OCI-LY7 (cell line): ENCODE data around the gene STX4. TPM values are rescaled to one million over a fixed set of nuclear protein-coding genes. Genes with fewer than 3 reads are reported as not detected.

ENCODE experiments used
- BruUV-seq: library from RNA; stranded (reverse); fragments of 400-500 nt; replicated peaks from 2 replicates; lab custom pipeline; 2021; lab: Mats Ljungman, UMichigan
- CTCF ChIA-PET: fragments of 300-600 bp; sonication (Branson Sonifier 250); formaldehyde crosslinking; loops from one replicate; lab custom pipeline; 2022; ENCODE audit warnings: antibody characterized with exemption; ENCODE audit not compliant: unreplicated experiment; lab: Charles Lee
- POLR2A ChIA-PET: fragments of 300-600 bp; sonication (Branson Sonifier 250); formaldehyde crosslinking; loops from one replicate; lab custom pipeline; 2022; ENCODE audit warnings: antibody characterized with exemption; lab: Charles Lee
- DNase-seq: peaks from one replicate; pipeline ENCODE4 v3.0.0-alpha.2; 2015; ENCODE audit warnings: low spot score
- H2AFZ ChIP-seq: fragments of 200-600 bp; sonication (generic), shearing (Covaris generic); 2 replicates; pipeline ENCODE4 v1.6.1; 2014; ENCODE audit warnings: mild to moderate bottlenecking, antibody characterized with exemption, low read length, moderate library complexity
- H3K27ac ChIP-seq: fragments of 200-600 bp; sonication (generic); 2 replicates; pipeline ENCODE4 v1.5.1; 2014; ENCODE audit warnings: mixed run types, low read depth, mild to moderate bottlenecking, moderate library complexity, low read length, inconsistent platforms; ENCODE audit not compliant: poor library complexity, severe bottlenecking
- H3K36me3 ChIP-seq: fragments of 200-600 bp; sonication (generic); 2 replicates; pipeline ENCODE4 v1.6.1; 2014; ENCODE audit warnings: mild to moderate bottlenecking, antibody characterized with exemption, low read length, moderate library complexity, mixed read lengths; ENCODE audit not compliant: insufficient read depth
- H3K4me1 ChIP-seq: fragments of 200-600 bp; sonication (generic); 2 replicates; pipeline ENCODE4 v1.5.1; 2014; ENCODE audit warnings: mild to moderate bottlenecking, low read length; ENCODE audit not compliant: insufficient read depth, poor library complexity, severe bottlenecking
- H3K4me2 ChIP-seq: fragments of 200-600 bp; sonication (generic); 2 replicates; pipeline ENCODE4 v1.6.1; 2014; ENCODE audit warnings: mild to moderate bottlenecking, low read length
- H3K4me3 ChIP-seq: fragments of 200-600 bp; sonication (generic); 2 replicates; pipeline ENCODE4 v1.5.1; 2014; ENCODE audit warnings: mild to moderate bottlenecking, low read depth, low read length; ENCODE audit not compliant: poor library complexity, severe bottlenecking
- H3K79me2 ChIP-seq: fragments of 200-600 bp; sonication (generic); 2 replicates; pipeline ENCODE4 v1.6.1; 2016; ENCODE audit warnings: low read depth, mild to moderate bottlenecking, low read length, moderate library complexity, mixed read lengths; ENCODE audit not compliant: insufficient read depth
- H3K9me2 ChIP-seq: fragments of 200-600 bp; sonication (generic); 2 replicates; pipeline ENCODE4 v1.6.1; 2016; ENCODE audit warnings: mild to moderate bottlenecking, low read length, mixed read lengths; ENCODE audit not compliant: insufficient read depth
- H3K9me3 ChIP-seq: fragments of 200-600 bp; sonication (generic); 2 replicates; pipeline ENCODE4 v1.6.1; 2014; ENCODE audit warnings: mild to moderate bottlenecking, mixed run types, low read length, mixed read lengths
- H4K20me1 ChIP-seq: fragments of 200-600 bp; sonication (generic); 2 replicates; pipeline ENCODE4 v1.6.1; 2014; ENCODE audit warnings: mild to moderate bottlenecking, antibody characterized with exemption, low read length, moderate library complexity, mixed read lengths; ENCODE audit not compliant: insufficient read depth
- EZH2phosphoT487 ChIP-seq: fragments of 200-600 bp; sonication (generic); IDR thresholded peaks from 2 replicates; pipeline ENCODE4 v1.6.1; 2018; ENCODE audit warnings: low read depth, borderline replicate concordance, mild to moderate bottlenecking, mixed run types, antibody characterized with exemption, low read length, moderate library complexity, mixed read lengths
- intact Hi-C: fragments of 100-400 bp; cut with micrococcal nuclease; formaldehyde crosslinking; loops from one replicate; pipeline ENCODE4 v1.10.0; 2022; ENCODE audit not compliant: unreplicated experiment
- total RNA-seq, 2 experiments: library from RNA; depleted of rRNA in 1 of 2; stranded (reverse); fragments of >200 nt in 1 of 2; shearing (Covaris generic) in 1 of 2; gene quantifications; 2 replicates each; pipeline ENCODE4 v1.2.3, GENCODE V29; 2014 to 2022
- TF ChIP-seq, protein P1 (sequence below): fragments of 200-600 bp; sonication (generic); conservative IDR thresholded peaks from 2 replicates; pipeline ENCODE4 v1.5.1; 2014; ENCODE audit warnings: mild to moderate bottlenecking, antibody characterized with exemption, low read length, moderate library complexity, mixed read lengths

Gene STX4
- total RNA-seq, 2 experiments from 2014 or later: 16.6 to 40.5 TPM

DNA sequence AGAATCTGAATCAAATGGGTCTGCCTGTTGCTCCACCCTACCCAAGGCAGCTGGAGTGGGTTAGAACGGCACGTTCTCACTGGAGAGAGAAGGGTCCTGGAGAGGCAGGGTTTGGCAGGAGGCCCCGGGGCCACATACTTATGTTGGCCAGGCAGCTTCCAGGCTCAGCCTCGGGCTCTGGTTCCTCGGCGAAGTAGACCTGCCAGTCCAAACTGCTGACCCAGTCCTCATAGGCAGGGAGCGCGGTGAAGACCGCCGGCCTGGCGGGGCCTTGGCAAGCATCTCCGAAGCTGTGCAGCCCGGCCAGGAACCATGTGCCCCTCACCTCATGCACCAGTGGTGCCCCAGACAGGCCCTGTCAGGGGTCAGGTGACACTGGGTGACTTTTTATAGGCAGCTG is 50.6 kb downstream of the STX4 start:
- Histone ChIP-seq H4K20me1 (no peaks in the 10 kb centered on the region), H3K4me2 (no peak overlapping the region), H3K36me3 (peaks cover 66% of the 10 kb centered on the region), H3K9me2 (no peaks in the 10 kb centered on the region), H3K79me2 (no peaks in the 10 kb centered on the region), H3K9me3 (no peaks in the 10 kb centered on the region), H3K4me1 (no peaks in the 10 kb centered on the region), H2AFZ (no peak overlapping the region), H3K27ac (no peak overlapping the region), H3K4me3 (no peak overlapping the region)
- intact Hi-C loops: no loop called here
- no peak for DNase-seq
- no TSS peak for BruUV-seq
- ChIA-PET CTCF (no interaction called here), POLR2A (no interaction called here)
- no peak for TF ChIP-seq EZH2phosphoT487
- TF ChIP-seq, protein P1, sequence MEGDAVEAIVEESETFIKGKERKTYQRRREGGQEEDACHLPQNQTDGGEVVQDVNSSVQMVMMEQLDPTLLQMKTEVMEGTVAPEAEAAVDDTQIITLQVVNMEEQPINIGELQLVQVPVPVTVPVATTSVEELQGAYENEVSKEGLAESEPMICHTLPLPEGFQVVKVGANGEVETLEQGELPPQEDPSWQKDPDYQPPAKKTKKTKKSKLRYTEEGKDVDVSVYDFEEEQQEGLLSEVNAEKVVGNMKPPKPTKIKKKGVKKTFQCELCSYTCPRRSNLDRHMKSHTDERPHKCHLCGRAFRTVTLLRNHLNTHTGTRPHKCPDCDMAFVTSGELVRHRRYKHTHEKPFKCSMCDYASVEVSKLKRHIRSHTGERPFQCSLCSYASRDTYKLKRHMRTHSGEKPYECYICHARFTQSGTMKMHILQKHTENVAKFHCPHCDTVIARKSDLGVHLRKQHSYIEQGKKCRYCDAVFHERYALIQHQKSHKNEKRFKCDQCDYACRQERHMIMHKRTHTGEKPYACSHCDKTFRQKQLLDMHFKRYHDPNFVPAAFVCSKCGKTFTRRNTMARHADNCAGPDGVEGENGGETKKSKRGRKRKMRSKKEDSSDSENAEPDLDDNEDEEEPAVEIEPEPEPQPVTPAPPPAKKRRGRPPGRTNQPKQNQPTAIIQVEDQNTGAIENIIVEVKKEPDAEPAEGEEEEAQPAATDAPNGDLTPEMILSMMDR: no peak

DNA sequence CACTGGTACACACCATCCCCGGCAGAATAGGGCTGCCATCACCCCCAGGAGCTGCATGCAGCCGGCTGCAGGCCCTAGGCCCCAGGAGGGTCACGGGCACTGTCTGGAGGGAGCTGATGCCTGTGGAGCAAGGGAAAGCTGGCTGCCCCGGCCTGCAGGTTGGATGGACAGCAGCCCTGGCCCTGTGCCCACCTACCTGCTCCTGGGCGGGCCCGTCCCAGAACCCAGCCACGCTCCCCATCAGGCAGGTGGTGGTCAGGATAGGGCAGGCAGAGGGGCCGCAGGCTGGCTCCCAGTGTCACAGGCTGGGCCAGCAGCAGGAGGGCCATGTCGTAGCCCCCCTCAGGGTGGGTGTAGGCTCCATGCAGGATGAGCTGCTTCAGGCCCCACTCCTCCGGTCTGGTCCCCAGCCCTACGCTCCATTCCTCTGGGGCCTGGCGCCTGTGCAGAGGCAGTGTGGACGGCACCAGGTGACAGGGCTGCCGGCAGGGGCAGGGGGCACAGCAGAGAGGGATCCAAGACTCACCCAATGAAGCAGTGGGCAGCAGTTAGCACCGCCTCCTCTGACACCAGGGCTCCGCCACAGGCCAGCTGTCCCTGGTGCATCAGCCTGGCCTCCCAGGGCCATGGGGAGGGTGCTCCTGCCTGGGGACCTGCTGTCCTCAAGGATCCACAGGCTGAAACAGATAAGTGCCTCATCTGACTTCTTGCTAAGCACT is 51.4 kb downstream of the STX4 start:
- TF ChIP-seq, protein P1: no peak
- TF ChIP-seq EZH2phosphoT487: no peak
- no peak overlapping the region for H2AFZ ChIP-seq
- no peaks in the 10 kb centered on the region for H3K9me3 ChIP-seq
- no peaks in the 10 kb centered on the region for H4K20me1 ChIP-seq
- no peak overlapping the region for H3K4me3 ChIP-seq
- intact Hi-C loops: no loop called here
- H3K4me1 ChIP-seq: no peaks in the 10 kb centered on the region
- CTCF ChIA-PET: no interaction called here
- DNase-seq: no peak
- POLR2A ChIA-PET: interaction anchor here (0.6 kb wide), 1 partner anchor 125 kb away, joined by 17 read pairs; no protein-coding TSS in a partner anchor
- BruUV-seq: no TSS peak
- no peaks in the 10 kb centered on the region for H3K9me2 ChIP-seq
- H3K36me3 ChIP-seq: peaks cover 64% of the 10 kb centered on the region
- no peak overlapping the region for H3K4me2 ChIP-seq
- no peaks in the 10 kb centered on the region for H3K79me2 ChIP-seq
- H3K27ac ChIP-seq: no peak overlapping the region

DNA sequence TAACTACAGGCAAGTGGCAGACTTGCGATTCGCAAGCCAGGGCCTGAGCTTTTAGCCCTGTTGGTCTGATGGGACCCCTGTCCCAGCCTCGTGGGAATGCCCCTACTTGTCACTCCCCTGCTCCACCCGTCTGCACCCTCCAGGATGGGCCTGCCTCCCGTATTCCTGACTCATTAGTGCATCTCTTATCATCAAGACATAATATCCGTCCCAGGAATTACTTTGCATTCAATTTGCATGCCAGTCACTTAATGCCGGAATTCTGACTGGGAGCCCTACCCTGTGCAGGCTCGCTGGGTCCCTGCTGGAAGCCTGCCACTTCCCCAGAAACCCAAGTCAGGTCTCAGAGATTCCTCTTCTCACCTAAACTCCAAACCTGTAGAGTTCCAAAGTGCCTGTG is 52.1 kb downstream of the STX4 start:
- CTCF ChIA-PET: no interaction called here
- no TSS peak for BruUV-seq
- no peak for DNase-seq
- no peaks in the 10 kb centered on the region for H4K20me1 ChIP-seq
- no peaks in the 10 kb centered on the region for H3K9me2 ChIP-seq
- H3K9me3 ChIP-seq: no peaks in the 10 kb centered on the region
- H3K4me2 ChIP-seq: no peak overlapping the region
- H3K27ac ChIP-seq: no peak overlapping the region
- H3K4me1 ChIP-seq: no peaks in the 10 kb centered on the region
- no peak for TF ChIP-seq EZH2phosphoT487
- TF ChIP-seq, protein P1: no peak
- intact Hi-C loops: no loop called here
- H2AFZ ChIP-seq: no peak overlapping the region
- POLR2A ChIA-PET: no interaction called here
- no peak overlapping the region for H3K4me3 ChIP-seq
- H3K79me2 ChIP-seq: no peaks in the 10 kb centered on the region
- peaks cover 64% of the 10 kb centered on the region; the same call in 1 of the 2 replicates for H3K36me3 ChIP-seq
